Urinary bladder (tissue), 4 donors: ENCODE measurements around the gene CDT1. TPM values are rescaled to one million over a fixed set of nuclear protein-coding genes. Genes with fewer than 3 reads are reported as not detected.

ENCODE experiments used
- DNase-seq: peaks from one replicate; pipeline ENCODE4 v3.0.0-alpha.2; 2015; ENCODE audit errors: extremely low spot score
- H3K27ac ChIP-seq: one replicate; pipeline ENCODE4 v1.5.1; 2013; ENCODE audit warnings: low read depth, mild to moderate bottlenecking, moderate library complexity
- H3K36me3 ChIP-seq: one replicate; pipeline ENCODE4 v1.6.1; 2013; ENCODE audit warnings: mild to moderate bottlenecking, moderate library complexity; ENCODE audit not compliant: insufficient read depth
- H3K4me1 ChIP-seq: one replicate; pipeline ENCODE4 v1.6.1; 2013; ENCODE audit warnings: mild to moderate bottlenecking, moderate library complexity; ENCODE audit not compliant: insufficient read depth
- H3K4me3 ChIP-seq: one replicate; pipeline ENCODE4 v1.5.1; 2013; ENCODE audit warnings: low read depth, low read length
- WGBS: extraction: QIAGEN DNeasy Blood & Tissue Kit; methylation state at CpG from one replicate; pipeline ENCODE4 v1.1.7; 2013; 5-methylcytosine and 5-hydroxymethylcytosine counted together
- polyA plus RNA-seq: library from polyadenylated mRNA; stranded (reverse); fragments of 200-250 nt; gene quantifications from one replicate; pipeline ENCODE4 v1.2.3, GENCODE V29; 2013
- total RNA-seq: library from RNA; depleted of rRNA; stranded (reverse); fragments of >200 nt; gene quantifications from one replicate; pipeline ENCODE4 v1.2.3, GENCODE V29; 2014
- donor health status: healthy with polysubstance abuse.
- donor health status: healthy.

Gene CDT1
- total and polyA plus RNA-seq, 2 donors = 1.5 to 4.0 TPM

DNA sequence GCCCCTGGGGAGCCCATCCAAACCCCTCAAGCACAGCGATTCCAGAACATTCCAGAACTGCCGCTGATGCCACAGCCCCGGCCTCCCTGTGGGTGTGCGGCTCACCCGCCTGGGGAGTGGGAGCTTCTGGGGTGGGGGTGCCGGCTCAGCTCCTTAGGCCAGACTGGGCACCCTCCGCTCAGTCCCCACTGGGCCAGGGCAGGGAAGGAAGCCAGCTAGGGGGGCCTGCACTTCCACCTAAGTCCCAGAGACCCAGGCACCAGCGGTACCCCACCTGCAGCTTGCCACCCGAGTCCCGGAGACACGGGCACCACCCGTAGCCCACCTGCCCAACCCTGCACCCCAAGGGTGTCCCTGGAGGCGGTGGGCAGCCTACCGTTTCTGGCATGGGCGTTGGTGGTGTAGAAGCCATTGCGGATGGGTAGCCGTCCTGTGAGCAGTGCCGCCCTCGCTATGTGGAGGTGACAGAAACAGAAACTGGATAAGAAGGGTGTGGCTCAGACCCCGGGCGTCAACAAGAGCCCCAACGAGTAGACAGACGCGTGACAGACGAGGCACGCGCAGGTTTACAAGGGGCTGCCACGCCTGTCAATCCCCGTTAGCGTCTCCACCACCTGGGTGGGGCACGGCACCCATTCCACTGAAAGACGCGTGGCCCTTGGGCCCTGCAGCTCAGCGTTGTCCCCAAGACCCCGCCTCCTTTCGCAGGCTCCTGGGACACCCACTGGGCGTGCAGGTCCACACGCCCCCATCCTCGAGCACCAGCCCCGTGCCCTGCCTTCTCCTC lies 38.1 kb downstream of the CDT1 start:
- no peak overlapping the region for H3K27ac ChIP-seq
- H3K4me3 ChIP-seq = no peak overlapping the region
- 92% methylated on average over 40 of the region's 40 CpGs for WGBS
- H3K36me3 ChIP-seq = peaks cover 4% of the 10 kb centered on the region
- no peaks in the 10 kb centered on the region for H3K4me1 ChIP-seq
- DNase-seq = no peak

DNA sequence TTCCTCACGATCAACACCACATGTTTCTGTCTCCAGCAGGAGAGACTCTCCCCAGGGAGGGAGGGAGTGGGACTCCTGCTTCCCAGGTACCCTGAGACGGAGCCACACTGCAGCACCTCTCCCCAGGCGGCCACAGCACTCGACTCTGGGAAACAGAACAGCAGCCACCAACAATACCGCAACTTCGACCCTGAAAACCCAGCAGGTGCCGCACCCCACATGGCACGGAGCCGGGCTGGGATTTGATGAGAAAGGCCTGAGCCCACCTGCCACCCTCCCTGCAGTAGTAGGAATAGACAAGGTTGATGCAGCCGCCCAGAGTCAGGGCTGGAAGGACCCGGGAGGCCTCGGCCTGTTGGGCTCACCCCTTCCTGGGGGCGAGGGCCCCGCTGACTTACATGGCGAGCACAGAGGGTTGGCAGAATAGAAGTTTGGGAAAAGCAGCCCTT lies 38.7 kb downstream of the CDT1 start:
- Histone ChIP-seq H3K4me1 (no peaks in the 10 kb centered on the region), H3K36me3 (peaks cover 4% of the 10 kb centered on the region), H3K27ac (no peak overlapping the region), H3K4me3 (no peak overlapping the region)
- no peak for DNase-seq
- 82% methylated on average over 15 of the region's 15 CpGs for WGBS

DNA sequence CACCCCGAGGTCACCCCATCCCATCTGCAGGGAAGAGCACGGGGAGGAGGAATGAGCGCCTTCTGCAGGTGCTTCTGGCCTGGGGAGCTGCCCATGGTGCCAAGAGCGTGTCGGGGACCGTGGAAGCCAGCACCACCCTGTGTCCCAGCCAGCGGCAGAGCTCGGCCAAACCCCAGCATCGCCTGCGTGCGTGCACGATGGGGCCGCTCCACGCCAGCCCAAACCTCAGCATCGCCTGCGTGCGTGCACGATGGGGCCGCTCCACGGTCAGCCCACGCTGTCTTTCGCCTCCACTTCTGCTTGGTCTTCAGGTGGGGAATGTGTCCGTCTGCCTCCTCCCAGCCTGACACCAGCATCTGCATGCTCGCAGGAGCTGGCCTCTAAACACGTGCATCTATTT lies 39.2 kb downstream of the CDT1 start:
- H3K36me3 ChIP-seq = peaks cover 4% of the 10 kb centered on the region
- no peaks in the 10 kb centered on the region for H3K4me1 ChIP-seq
- H3K4me3 ChIP-seq = no peak overlapping the region
- H3K27ac ChIP-seq = no peak overlapping the region
- no peak for DNase-seq
- 95% methylated on average over 25 of the region's 25 CpGs for WGBS

DNA sequence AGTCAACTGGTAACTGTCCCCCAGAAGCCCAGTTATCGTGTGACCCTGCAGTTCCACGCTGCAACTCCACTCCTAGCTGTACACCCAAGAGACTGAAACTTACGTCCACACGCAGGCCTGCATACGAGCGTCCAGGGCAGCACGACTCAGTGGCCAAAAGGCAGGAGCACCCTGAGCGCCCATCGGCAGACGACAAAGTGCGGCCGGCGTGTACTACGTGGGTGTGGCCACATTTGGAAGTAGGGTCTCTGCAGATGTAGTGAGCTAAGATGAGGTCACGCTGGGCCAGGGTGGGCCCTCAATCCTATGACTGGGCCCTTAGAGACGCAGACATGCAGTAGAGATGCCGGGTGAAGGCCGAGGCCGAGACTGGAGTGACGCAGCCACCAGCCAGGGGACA lies 39.7 kb downstream of the CDT1 start:
- H3K36me3 ChIP-seq = peaks cover 4% of the 10 kb centered on the region
- H3K4me1 ChIP-seq = no peaks in the 10 kb centered on the region
- DNase-seq = no peak
- H3K4me3 ChIP-seq = no peak overlapping the region
- WGBS = 90% methylated on average over 20 of the region's 20 CpGs
- H3K27ac ChIP-seq = no peak overlapping the region

DNA sequence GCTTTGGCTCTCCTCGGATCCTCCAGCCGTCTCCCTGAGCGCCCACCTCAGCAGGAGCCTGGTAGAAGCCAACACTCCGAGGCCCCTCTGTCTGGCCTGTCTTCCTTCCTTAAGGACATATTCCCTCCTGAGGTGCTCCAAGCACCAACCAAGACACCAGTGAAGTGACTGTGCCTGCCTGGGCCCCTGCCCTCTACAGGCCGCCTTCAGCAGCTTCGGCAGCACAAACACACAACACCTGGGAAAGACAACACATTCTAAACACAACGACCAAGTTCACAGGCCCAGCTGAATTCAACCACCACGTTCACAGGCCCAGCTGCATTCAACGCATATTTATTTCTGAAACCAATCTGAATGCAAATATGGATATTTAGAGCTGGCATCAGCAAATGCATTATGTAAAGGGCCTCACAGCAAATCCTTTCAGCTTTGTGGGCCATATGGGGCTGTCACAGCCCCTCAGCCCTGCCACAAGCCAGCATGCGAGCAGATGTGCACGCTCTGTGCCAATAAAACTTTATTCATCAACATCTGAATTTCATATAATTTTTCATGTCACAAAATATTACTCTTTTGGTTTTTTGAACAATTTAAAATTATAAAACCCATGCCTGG lies 40.9 kb downstream of the CDT1 start:
- Histone ChIP-seq H3K27ac (no peak overlapping the region), H3K4me1 (no peaks in the 10 kb centered on the region), H3K36me3 (no peaks in the 10 kb centered on the region), H3K4me3 (no peak overlapping the region)
- DNase-seq = no peak
- WGBS = 58% methylated on average over 11 of the region's 11 CpGs

DNA sequence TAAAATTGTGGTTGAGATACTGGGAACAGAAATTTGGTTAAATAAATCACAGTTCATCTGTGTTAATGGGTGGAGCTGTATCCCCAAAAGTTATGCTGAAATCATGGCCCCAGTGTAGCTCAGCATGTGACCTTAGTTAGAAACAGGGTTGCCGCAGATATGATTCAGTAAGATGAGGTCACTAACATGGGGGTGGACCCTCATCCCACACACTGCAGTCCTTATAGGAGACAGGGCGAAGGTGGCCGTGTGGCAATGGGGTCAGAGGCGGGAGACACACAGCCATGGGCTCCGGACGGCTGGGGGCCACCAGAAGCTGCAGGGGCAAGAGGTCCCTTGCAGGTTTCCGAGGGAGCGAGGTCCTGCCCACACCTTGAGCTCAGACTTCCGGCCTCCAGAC lies 42.5 kb downstream of the CDT1 start:
- Histone ChIP-seq H3K4me3 (no peak overlapping the region), H3K4me1 (no peaks in the 10 kb centered on the region), H3K27ac (no peak overlapping the region), H3K36me3 (no peaks in the 10 kb centered on the region)
- WGBS = 94% methylated on average over 9 of the region's 9 CpGs
- DNase-seq = no peak

DNA sequence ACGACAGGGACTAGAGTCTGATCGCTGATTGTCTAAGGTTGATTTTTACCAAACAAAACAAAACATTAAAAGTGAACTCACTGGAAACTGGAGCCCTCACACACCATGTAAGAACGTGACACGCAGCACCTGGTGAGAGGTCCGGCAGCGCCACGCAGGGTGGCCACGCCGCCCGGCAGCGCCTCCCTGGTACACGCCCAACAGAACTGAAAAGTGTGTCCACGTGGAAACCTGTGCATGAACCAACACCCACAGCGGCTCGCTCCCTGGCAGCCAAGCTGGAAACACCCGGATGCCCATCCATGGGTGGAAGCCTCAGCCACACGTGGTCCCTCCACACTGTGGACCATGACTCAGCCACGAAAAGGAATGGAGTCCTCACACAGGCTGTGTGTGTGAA lies 44.1 kb downstream of the CDT1 start:
- Histone ChIP-seq H3K36me3 (no peaks in the 10 kb centered on the region), H3K27ac (no peak overlapping the region), H3K4me1 (no peaks in the 10 kb centered on the region), H3K4me3 (no peak overlapping the region)
- WGBS = 90% methylated on average over 18 of the region's 18 CpGs
- DNase-seq = no peak

DNA sequence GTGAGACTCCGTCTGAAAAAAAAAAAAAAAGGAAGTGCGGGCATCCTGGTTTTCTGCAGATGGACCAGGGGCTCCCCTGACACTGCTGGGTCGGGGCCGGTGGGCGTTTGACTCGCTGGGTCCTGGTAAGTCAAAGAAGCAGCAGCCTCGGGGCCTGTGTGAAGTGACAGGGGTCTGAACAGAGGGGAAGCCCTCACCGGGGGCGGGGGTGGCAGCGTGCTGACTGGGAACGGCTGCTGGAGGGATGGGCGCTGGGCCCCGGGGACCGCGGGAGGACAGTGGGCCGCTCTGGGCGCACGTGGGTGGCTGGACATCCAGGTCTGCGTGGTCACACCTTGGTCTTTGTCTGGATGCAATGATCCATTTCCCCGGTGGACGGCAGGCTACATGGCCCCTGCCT lies 45.0 kb downstream of the CDT1 start:
- no peaks in the 10 kb centered on the region for H3K4me1 ChIP-seq
- no peak for DNase-seq
- H3K36me3 ChIP-seq = no peaks in the 10 kb centered on the region
- 88% methylated on average over 21 of the region's 21 CpGs for WGBS
- H3K4me3 ChIP-seq = no peak overlapping the region
- no peak overlapping the region for H3K27ac ChIP-seq

DNA sequence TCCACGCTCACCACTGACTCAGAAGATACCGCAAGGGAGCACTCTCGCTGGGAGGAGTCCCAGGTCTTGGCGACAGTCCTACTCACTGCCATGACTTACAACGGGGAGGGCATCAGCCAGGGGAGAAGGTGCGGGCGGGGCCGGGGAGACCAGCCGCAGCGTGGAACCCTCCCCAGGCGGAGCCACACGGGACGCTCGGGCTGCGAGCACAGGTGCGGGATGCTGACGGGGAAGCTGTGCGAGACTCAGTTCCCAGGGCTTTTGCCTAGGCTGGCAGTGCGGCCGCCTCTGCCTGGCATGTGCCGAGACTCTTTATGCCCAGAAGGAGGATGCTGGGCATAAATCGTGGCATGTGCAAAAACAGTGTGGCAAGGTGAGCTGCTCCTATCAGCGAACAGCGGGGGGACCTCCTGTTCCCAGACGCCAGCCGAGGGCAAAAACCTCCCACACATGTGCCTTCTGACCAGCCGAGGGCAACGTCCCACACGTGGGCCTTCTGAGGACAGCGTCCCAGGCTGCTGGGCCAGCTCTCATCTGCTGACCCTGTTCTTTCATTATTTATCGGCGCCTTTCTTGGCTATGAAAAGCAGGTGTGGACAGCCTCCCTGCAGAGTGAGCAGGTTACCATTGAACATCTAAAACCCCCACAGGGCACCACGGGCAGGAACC lies 47.1 kb downstream of the CDT1 start:
- DNase-seq = no peak
- Histone ChIP-seq H3K27ac (no peak overlapping the region), H3K4me3 (no peak overlapping the region), H3K36me3 (no peaks in the 10 kb centered on the region), H3K4me1 (no peaks in the 10 kb centered on the region)
- 93% methylated on average over 33 of the region's 33 CpGs for WGBS

DNA sequence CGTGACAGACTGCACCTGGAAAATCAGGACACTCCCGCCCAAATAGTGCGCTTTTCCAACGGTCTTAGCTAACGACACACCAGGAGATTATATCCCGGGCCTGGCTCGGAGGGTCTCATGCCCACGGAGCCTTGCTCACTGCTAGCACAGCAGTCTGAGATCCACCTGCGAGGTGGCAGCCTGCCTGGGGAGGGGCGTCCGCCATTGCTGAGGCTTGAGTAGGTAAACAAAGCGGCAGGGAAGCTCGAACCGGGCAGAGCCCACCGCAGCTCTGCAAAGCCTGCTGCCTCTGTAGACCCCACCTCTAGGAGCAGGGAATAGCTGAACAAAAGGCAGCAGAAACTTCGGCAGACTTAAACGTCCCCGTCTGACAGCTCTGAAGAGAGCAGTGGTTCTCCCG lies 48.0 kb downstream of the CDT1 start:
- H3K27ac ChIP-seq = no peak overlapping the region
- H3K36me3 ChIP-seq = no peaks in the 10 kb centered on the region
- WGBS = 91% methylated on average over 19 of the region's 19 CpGs
- no peak overlapping the region for H3K4me3 ChIP-seq
- H3K4me1 ChIP-seq = peaks cover 4% of the 10 kb centered on the region
- DNase-seq = no peak

DNA sequence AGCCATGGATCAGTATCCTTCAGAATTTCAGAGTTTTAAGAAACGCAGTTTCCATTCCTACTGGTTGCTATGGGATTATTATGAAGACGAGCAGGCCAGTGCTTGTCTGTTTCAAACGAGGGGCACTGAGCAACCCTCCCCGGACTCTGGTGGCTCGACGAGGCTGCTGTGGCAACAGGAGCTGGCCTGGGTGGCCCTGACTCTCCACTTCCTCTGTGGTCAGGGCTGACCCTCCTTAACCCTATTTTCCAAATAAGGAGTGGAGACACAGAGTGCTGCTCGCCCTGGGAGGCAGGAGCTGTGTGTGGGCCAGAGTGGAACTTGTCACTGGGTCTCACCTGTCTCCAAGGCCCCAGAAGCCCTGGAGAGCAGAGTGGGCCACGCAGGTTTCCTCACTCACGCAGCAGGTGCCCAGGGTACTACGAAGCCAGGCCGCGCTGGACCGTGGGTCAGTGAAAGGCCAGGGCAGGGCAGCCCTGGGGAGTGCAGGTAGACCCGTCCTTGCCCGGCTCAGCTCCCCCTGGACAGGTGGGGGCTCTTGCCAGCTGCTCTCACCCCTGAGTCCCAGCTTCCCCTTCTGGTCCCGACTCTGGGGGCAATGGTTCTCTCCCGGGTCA lies 49.8 kb downstream of the CDT1 start:
- Histone ChIP-seq H3K36me3 (no peaks in the 10 kb centered on the region), H3K27ac (no peak overlapping the region), H3K4me3 (no peak overlapping the region), H3K4me1 (peaks cover 4% of the 10 kb centered on the region)
- no peak for DNase-seq
- WGBS = 78% methylated on average over 17 of the region's 17 CpGs

DNA sequence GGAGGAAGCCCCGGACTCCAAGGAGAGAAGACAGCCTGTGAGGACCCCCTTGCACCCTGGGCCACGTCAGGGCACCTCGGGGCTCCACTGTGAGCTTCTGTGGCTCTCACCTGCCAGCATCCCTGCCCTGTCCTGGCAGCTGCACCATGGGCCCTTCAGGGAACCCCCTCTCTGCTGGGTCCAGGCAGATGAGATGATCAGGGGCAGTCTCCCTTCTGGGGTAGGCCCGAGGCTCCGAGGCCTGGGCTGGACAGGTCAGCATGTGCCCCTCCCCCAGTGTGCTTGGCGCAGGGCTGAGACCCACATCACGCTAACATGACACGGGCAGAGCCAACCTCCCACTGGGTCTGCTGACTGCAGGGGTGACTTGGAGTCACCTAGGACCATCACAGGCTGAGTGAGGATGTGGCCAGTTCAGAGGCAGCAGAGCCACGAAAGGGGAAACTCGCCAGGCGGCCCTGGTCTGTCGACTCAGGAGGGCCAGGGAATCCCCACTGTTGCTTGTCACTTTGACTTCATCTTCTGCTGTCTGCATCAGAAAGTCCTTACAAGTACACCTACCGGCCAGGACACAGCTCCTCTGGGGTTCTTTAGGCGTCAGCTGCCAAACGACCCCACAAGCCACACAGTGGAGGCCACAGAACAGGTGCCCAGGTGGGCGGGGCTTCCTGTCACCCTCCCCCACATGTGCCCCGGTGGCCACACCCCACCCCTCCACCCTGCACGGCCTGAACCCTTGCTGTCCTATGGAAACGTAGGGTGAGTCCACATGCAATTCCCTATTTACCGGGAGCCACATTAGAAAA lies 50.9 kb downstream of the CDT1 start:
- H3K27ac ChIP-seq = no peak overlapping the region
- WGBS = 71% methylated on average over 20 of the region's 20 CpGs
- no peak for DNase-seq
- no peaks in the 10 kb centered on the region for H3K36me3 ChIP-seq
- no peak overlapping the region for H3K4me3 ChIP-seq
- H3K4me1 ChIP-seq = peaks cover 4% of the 10 kb centered on the region

DNA sequence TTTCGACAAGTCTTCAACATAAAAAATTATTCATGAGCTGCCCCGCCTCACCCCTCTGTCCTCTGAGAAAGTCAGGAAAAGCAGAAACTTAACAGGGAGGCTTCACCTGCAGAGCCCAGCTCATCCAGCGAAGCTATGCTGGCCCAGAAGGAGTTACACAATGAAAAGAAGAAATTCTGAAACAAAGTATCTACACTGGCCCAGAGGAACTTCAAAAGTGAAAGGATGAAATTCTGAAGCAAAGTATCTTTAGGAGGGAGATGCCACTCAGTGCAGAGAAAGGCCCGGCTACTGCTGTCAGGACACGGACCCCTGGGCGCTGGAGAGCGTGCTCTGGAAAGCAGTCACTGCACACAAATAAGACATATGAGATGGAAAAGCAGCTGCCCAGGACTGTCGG lies 51.6 kb downstream of the CDT1 start:
- Histone ChIP-seq H3K27ac (no peak overlapping the region), H3K36me3 (no peaks in the 10 kb centered on the region), H3K4me3 (no peak overlapping the region), H3K4me1 (peaks cover 4% of the 10 kb centered on the region)
- WGBS = 91% methylated on average over 8 of the region's 8 CpGs
- DNase-seq = no peak
